Chondrocyte (in vitro differentiated cells): ENCODE measurements around the gene ARHGAP1. TPM values are rescaled to one million over a fixed set of nuclear protein-coding genes. Genes with fewer than 3 reads are reported as not detected.

ENCODE experiments used
- DNase-seq: peaks from one replicate; pipeline ENCODE4 v3.0.0; 2021; ENCODE audit warnings: mixed read lengths, low spot score
- H3K27ac Mint-ChIP-seq: one replicate; pipeline ENCODE4 v1.8.0; 2021; ENCODE audit warnings: mild to moderate bottlenecking, moderate library complexity, mixed read lengths; ENCODE audit not compliant: unreplicated experiment
- H3K27me3 Mint-ChIP-seq: 2 replicates; pipeline ENCODE4 v1.8.0; 2021; ENCODE audit warnings: low read depth, mixed read lengths
- H3K36me3 Mint-ChIP-seq: 2 replicates; pipeline ENCODE4 v1.8.0; 2021; ENCODE audit warnings: low read depth, mixed read lengths
- H3K4me1 Mint-ChIP-seq: 2 replicates; pipeline ENCODE4 v1.8.0; 2021; ENCODE audit warnings: low read depth, mild to moderate bottlenecking, mixed read lengths
- H3K4me3 Mint-ChIP-seq: one replicate; pipeline ENCODE4 v1.8.0; 2021; ENCODE audit warnings: mild to moderate bottlenecking, moderate library complexity, mixed read lengths; ENCODE audit not compliant: unreplicated experiment
- H3K9me3 Mint-ChIP-seq: 2 replicates; pipeline ENCODE4 v1.8.0; 2021; ENCODE audit warnings: low read depth, mixed read lengths
- CTCF ChIP-seq: fragments of 200-600 bp; sonication (generic); IDR thresholded peaks from 2 replicates; pipeline ENCODE4 v1.5.0; 2021; ENCODE audit warnings: antibody characterized with exemption, mild to moderate bottlenecking, moderate library complexity
- total RNA-seq: library from RNA; stranded (reverse); gene quantifications from 3 replicates; pipeline ENCODE4 v1.2.1, GENCODE V29; 2021

Gene ARHGAP1
- total RNA-seq, 1 donor from 2014 or later: 163 TPM

- Mint-ChIP-seq H3K27ac (no peak overlapping the region), H3K9me3 (no peaks in the 10 kb centered on the region)
These were observed 20.9 kb downstream of the ARHGAP1 start for GRCh38 chr11:46679241-46680163.

GRCh38 chr11:46678741-46679130, 21.7 kb downstream of the ARHGAP1 start:
- peak; percentile 60 for DNase-seq
- H3K27ac Mint-ChIP-seq: peak overlapping the region; percentile 49
- peaks cover 10% of the 10 kb centered on the region for H3K36me3 Mint-ChIP-seq
- peaks cover 26% of the 10 kb centered on the region for H3K4me1 Mint-ChIP-seq
- H3K4me3 Mint-ChIP-seq: no peak overlapping the region
- TF ChIP-seq CTCF: no peak
- no peaks in the 10 kb centered on the region for H3K9me3 Mint-ChIP-seq
- no peaks in the 10 kb centered on the region for H3K27me3 Mint-ChIP-seq

More at GRCh38 chr11:46679241-46680163, 20.9 kb downstream of the ARHGAP1 start:
- Mint-ChIP-seq H3K27me3 (no peaks in the 10 kb centered on the region), H3K36me3 (peaks cover 12% of the 10 kb centered on the region), H3K4me3 (no peak overlapping the region), H3K4me1 (peaks cover 31% of the 10 kb centered on the region)
- TF ChIP-seq CTCF: no peak
- peak; percentile 79 for DNase-seq

- H3K36me3 Mint-ChIP-seq: peaks cover 10% of the 10 kb centered on the region
- DNase-seq: peak; percentile 48
- no peaks in the 10 kb centered on the region for H3K27me3 Mint-ChIP-seq
- H3K9me3 Mint-ChIP-seq: no peaks in the 10 kb centered on the region
- TF ChIP-seq CTCF: peak; percentile 25
- no peak overlapping the region for H3K4me3 Mint-ChIP-seq
- peaks cover 22% of the 10 kb centered on the region for H3K4me1 Mint-ChIP-seq
- H3K27ac Mint-ChIP-seq: peak overlapping the region; percentile 76
These were observed 22.3 kb downstream of the ARHGAP1 start for GRCh38 chr11:46677991-46678740.

- Mint-ChIP-seq H3K27ac (peak overlapping the region; percentile 27), H3K4me1 (peaks cover 22% of the 10 kb centered on the region), H3K27me3 (no peaks in the 10 kb centered on the region), H3K4me3 (no peak overlapping the region), H3K36me3 (peaks cover 17% of the 10 kb centered on the region), H3K9me3 (no peaks in the 10 kb centered on the region)
- no peak for TF ChIP-seq CTCF
- DNase-seq: peak; percentile 71
These were observed 23.2 kb downstream of the ARHGAP1 start for GRCh38 chr11:46677169-46677568.

GRCh38 chr11:46676436-46677158, 23.8 kb downstream of the ARHGAP1 start:
- no peak for TF ChIP-seq CTCF
- no peaks in the 10 kb centered on the region for H3K27me3 Mint-ChIP-seq
- peak; percentile 43 for DNase-seq
- H3K9me3 Mint-ChIP-seq: no peaks in the 10 kb centered on the region
- H3K36me3 Mint-ChIP-seq: peaks cover 22% of the 10 kb centered on the region
- H3K4me1 Mint-ChIP-seq: peaks cover 22% of the 10 kb centered on the region
- H3K27ac Mint-ChIP-seq: peak overlapping the region; percentile 23
- no peak overlapping the region for H3K4me3 Mint-ChIP-seq
